Activated CD4-positive, CD25-positive, alpha-beta regulatory T cell treated with anti-CD3 and anti-CD28 coated beads, Interleukin-2, amount 50 U/mL, for 16 hours (primary cell): ENCODE measurements around the gene INTU.
"Not testable (repeated sequence)": the region's sequence is repeated elsewhere in the genome, so short reads cannot be mapped to it uniquely, and the experiment has no call there.

Experiments used
- DNase-seq: peaks from one replicate; pipeline ENCODE4 v3.0.0-alpha.2; 2020; ENCODE audit warnings: low read depth, low spot score

Gene INTU

GRCh38 chr4:127643791-127644190 is 11.0 kb downstream of the INTU start:
- DNase-seq: no peak

- DNase-seq: no peak
Measured at GRCh38 chr4:127648061-127648460, 15.3 kb downstream of the INTU start.

GRCh38 chr4:127655590-127655989 is 22.8 kb downstream of the INTU start:
- DNase-seq: not testable (repeated sequence)

- DNase-seq: no peak
Measured at GRCh38 chr4:127656047-127656680, 23.4 kb downstream of the INTU start.

- no peak for DNase-seq
Measured at GRCh38 chr4:127660284-127660885, 27.6 kb downstream of the INTU start.

GRCh38 chr4:127667116-127667515 is 34.4 kb downstream of the INTU start:
- no peak for DNase-seq

- DNase-seq: no peak
Measured at GRCh38 chr4:127667772-127668171, 35.0 kb downstream of the INTU start.

- DNase-seq: no peak
Measured at GRCh38 chr4:127668770-127669169, 36.0 kb downstream of the INTU start.

GRCh38 chr4:127669691-127670090 is 36.9 kb downstream of the INTU start:
- DNase-seq: no peak

GRCh38 chr4:127672111-127672510 is 39.4 kb downstream of the INTU start:
- no peak for DNase-seq

GRCh38 chr4:127685292-127685691 is 52.5 kb downstream of the INTU start:
- DNase-seq: no peak

GRCh38 chr4:127686658-127687057 is 53.9 kb downstream of the INTU start:
- DNase-seq: no peak

GRCh38 chr4:127687580-127687979 is 54.8 kb downstream of the INTU start:
- no peak for DNase-seq

GRCh38 chr4:127698789-127699200 is 66.0 kb downstream of the INTU start:
- no peak for DNase-seq

- DNase-seq: no peak
Measured at GRCh38 chr4:127708985-127709384, 76.2 kb downstream of the INTU start.

GRCh38 chr4:127709456-127709855 is 76.7 kb downstream of the INTU start:
- no peak for DNase-seq

GRCh38 chr4:127730142-127730913 is 97.6 kb downstream of the INTU start, which contains the start of gene SLC25A31:
TSS of gene SLC25A31 (plus strand) at chr4:127730400. CDS start at chr4:127730546, 146 bp downstream.
- DNase-seq: no peak

GRCh38 chr4:127731406-127731805 is 98.6 kb downstream of the INTU start:
- no peak for DNase-seq

- no peak for DNase-seq
Measured at GRCh38 chr4:127732623-127733328, 100.0 kb downstream of the INTU start.

GRCh38 chr4:127734976-127735375 is 102.2 kb downstream of the INTU start:
- DNase-seq: no peak

GRCh38 chr4:127737295-127737694 is 104.5 kb downstream of the INTU start:
- no peak for DNase-seq

GRCh38 chr4:127741247-127741646 is 108.5 kb downstream of the INTU start:
- no peak for DNase-seq
